Activated T-cell treated with anti-CD3 and anti-CD28 coated beads, Interleukin-2, amount 50 U/mL, for 4 hours (primary cell): ENCODE measurements around the gene DPYD. TPM values are rescaled to one million over a fixed set of nuclear protein-coding genes. Genes with fewer than 3 reads are reported as not detected.
"Not testable (repeated sequence)": the region's sequence is repeated elsewhere in the genome, so short reads cannot be mapped to it uniquely, and the experiment has no call there.

Experiments
- ATAC-seq, 2 donors: fragments of 200-7000 bp; cut with Tn5 transposase; one replicate each; pipeline ENCODE4 v1.10.0; 2021
- DNase-seq: peaks from one replicate; pipeline ENCODE4 v3.0.0-alpha.2; 2020
- H3K27me3 Mint-ChIP-seq: one replicate; pipeline ENCODE4 v1.8.0; 2021; ENCODE audit warnings: low read depth, mixed read lengths
- H3K36me3 Mint-ChIP-seq: one replicate; pipeline ENCODE4 v1.8.0; 2022; ENCODE audit warnings: mixed read lengths; ENCODE audit not compliant: insufficient read depth
- H3K4me1 Mint-ChIP-seq: one replicate; pipeline ENCODE4 v1.8.0; 2021; ENCODE audit warnings: low read depth, mixed read lengths
- H3K4me3 Mint-ChIP-seq: one replicate; pipeline ENCODE4 v1.8.0; 2021; ENCODE audit warnings: mild to moderate bottlenecking, moderate library complexity, mixed read lengths
- H3K9me3 Mint-ChIP-seq: one replicate; pipeline ENCODE4 v1.8.0; 2021; ENCODE audit warnings: mixed read lengths
- total RNA-seq, 3 donors: library from RNA; stranded (reverse); gene quantifications; one replicate each; pipeline ENCODE4 v1.2.1, GENCODE V29; 2021

The DPYD gene
- total RNA-seq, 3 donors from 2014 or later: 2.1 to 3.5 (median 2.8) TPM

- ATAC-seq (no peak), DNase-seq (no peak)
- H3K27me3 Mint-ChIP-seq: no peaks in the 10 kb centered on the region
- peaks cover 11% of the 10 kb centered on the region for H3K9me3 Mint-ChIP-seq
- H3K4me3 Mint-ChIP-seq: no peak overlapping the region
- H3K36me3 Mint-ChIP-seq: peaks cover 54% of the 10 kb centered on the region
- H3K4me1 Mint-ChIP-seq: no peaks in the 10 kb centered on the region
Measured at GRCh38 chr1:97271916-97272788, 648.7 kb downstream of the DPYD start.

GRCh38 chr1:97270508-97271307 lies 650.1 kb downstream of the DPYD start:
- Mint-ChIP-seq H3K4me3 (no peak overlapping the region), H3K9me3 (peaks cover 11% of the 10 kb centered on the region), H3K36me3 (peaks cover 47% of the 10 kb centered on the region), H3K4me1 (no peaks in the 10 kb centered on the region), H3K27me3 (no peaks in the 10 kb centered on the region)
- no peak for ATAC-seq
- no peak for DNase-seq

DNA sequence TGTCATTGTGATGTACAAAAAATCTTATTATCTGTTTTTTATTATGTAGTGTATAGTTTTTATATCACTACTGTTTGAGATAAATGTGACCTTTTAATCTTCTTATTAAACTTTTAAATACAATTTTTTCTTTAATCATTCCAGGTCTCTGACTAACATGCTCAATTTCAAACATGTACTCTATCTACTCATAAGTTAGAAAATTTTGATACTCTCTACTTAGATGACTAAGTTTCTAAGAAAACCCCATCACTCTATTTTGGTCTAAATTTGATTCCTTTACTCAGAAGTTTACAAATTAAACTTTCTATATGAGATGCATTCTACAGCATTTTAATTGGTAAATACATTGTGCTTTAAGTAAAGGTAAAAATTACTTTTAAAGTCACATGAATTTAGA lies 655.2 kb downstream of the DPYD start:
- Mint-ChIP-seq H3K4me1 (no peaks in the 10 kb centered on the region), H3K27me3 (no peaks in the 10 kb centered on the region), H3K9me3 (peaks cover 11% of the 10 kb centered on the region), H3K4me3 (no peak overlapping the region), H3K36me3 (peaks cover 34% of the 10 kb centered on the region)
- DNase-seq (no peak), ATAC-seq (no peak)

- no peak for DNase-seq
- H3K27me3 Mint-ChIP-seq: no peaks in the 10 kb centered on the region
- ATAC-seq: no peak
Measured at GRCh38 chr1:97262842-97263241, 658.0 kb downstream of the DPYD start.

DNA sequence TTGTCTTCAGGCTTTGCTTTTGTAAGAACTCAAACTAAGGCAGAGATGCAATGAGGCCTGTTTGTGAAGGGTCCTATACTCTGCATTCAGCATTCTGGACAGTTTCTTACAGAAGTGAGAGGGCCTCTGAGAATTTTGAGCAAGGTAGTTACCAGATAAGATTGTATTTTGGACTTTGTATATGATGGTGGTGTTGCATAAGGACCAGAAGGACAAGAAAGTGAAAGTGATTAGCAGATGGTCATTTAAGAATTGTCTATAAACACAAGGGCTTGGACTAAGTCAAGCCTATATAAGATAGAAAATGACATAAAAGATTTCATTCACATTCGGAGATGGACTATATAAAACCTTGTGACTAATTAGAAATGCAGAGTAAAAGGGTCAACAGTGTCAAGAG lies 662.2 kb downstream of the DPYD start:
- no peaks in the 10 kb centered on the region for H3K9me3 Mint-ChIP-seq
- peaks cover 6% of the 10 kb centered on the region for H3K36me3 Mint-ChIP-seq
- DNase-seq (no peak), ATAC-seq (no peak)
- H3K27me3 Mint-ChIP-seq: no peaks in the 10 kb centered on the region
- no peak overlapping the region for H3K4me3 Mint-ChIP-seq
- H3K4me1 Mint-ChIP-seq: no peaks in the 10 kb centered on the region

More at GRCh38 chr1:97262842-97263241, 658.0 kb downstream of the DPYD start:
- no peak overlapping the region for H3K4me3 Mint-ChIP-seq
- H3K9me3 Mint-ChIP-seq: no peaks in the 10 kb centered on the region
- peaks cover 14% of the 10 kb centered on the region for H3K36me3 Mint-ChIP-seq
- no peaks in the 10 kb centered on the region for H3K4me1 Mint-ChIP-seq

- Mint-ChIP-seq H3K27me3 (no peaks in the 10 kb centered on the region), H3K36me3 (peaks cover 16% of the 10 kb centered on the region), H3K4me1 (no peaks in the 10 kb centered on the region), H3K4me3 (no peak overlapping the region), H3K9me3 (no peaks in the 10 kb centered on the region)
- DNase-seq (no peak), ATAC-seq (peak; percentile 69 to 73)
Measured at GRCh38 chr1:97254731-97255463, 665.9 kb downstream of the DPYD start.

DNA sequence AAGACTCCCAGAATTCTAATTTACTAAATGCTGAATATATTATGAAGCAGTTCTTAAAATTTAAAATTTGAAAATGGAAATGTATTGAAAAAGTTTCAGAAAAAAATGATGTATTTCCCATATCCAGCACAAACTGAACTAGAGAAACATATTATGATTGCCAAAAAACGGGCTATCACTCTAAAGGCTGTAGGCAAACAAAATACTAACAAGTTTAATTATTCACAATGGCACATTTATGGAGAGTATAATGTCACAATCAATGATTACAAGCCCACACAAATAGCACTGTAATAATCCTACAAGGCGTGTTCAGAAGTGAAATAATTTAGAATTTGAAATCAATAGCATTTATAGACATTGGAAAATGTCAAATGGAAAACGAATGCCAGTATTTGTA lies 667.9 kb downstream of the DPYD start:
- no peak overlapping the region for H3K4me3 Mint-ChIP-seq
- H3K36me3 Mint-ChIP-seq: peaks cover 28% of the 10 kb centered on the region
- H3K4me1 Mint-ChIP-seq: no peaks in the 10 kb centered on the region
- DNase-seq (no peak), ATAC-seq (no peak)
- H3K27me3 Mint-ChIP-seq: no peaks in the 10 kb centered on the region
- H3K9me3 Mint-ChIP-seq: peaks cover 4% of the 10 kb centered on the region

- Mint-ChIP-seq H3K9me3 (peaks cover 4% of the 10 kb centered on the region), H3K36me3 (peaks cover 28% of the 10 kb centered on the region), H3K4me1 (no peaks in the 10 kb centered on the region), H3K27me3 (no peaks in the 10 kb centered on the region), H3K4me3 (no peak overlapping the region)
- ATAC-seq: no peak
- no peak for DNase-seq
Measured at GRCh38 chr1:97252076-97252475, 668.8 kb downstream of the DPYD start.

DNA sequence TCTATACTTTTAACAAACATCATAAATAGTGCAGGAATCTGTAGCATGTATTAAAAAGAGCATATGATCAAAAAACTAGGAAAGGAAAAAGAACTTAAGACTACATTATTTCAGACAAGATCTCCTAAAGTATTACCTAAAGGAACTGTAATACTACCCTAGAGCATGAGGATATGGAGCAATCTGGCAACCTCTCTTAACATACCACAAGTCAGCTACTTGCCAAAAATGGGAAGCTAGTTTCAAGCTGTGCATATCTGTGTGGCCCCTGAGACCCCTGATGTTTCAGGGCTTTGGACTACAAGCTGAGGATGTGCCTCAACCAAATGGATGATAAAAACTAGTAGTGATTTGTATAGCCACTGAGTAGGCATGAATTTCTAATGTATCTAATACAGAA lies 673.6 kb downstream of the DPYD start:
- no peak for DNase-seq
- no peak for ATAC-seq
- Mint-ChIP-seq H3K4me1 (no peaks in the 10 kb centered on the region), H3K9me3 (peaks cover 4% of the 10 kb centered on the region), H3K4me3 (no peak overlapping the region), H3K27me3 (no peaks in the 10 kb centered on the region), H3K36me3 (peaks cover 20% of the 10 kb centered on the region)

GRCh38 chr1:97245682-97246081 lies 675.2 kb downstream of the DPYD start:
- no peak for ATAC-seq
- Mint-ChIP-seq H3K4me3 (no peak overlapping the region), H3K4me1 (no peaks in the 10 kb centered on the region), H3K9me3 (peaks cover 4% of the 10 kb centered on the region), H3K36me3 (peaks cover 17% of the 10 kb centered on the region), H3K27me3 (no peaks in the 10 kb centered on the region)
- DNase-seq: no peak

DNA sequence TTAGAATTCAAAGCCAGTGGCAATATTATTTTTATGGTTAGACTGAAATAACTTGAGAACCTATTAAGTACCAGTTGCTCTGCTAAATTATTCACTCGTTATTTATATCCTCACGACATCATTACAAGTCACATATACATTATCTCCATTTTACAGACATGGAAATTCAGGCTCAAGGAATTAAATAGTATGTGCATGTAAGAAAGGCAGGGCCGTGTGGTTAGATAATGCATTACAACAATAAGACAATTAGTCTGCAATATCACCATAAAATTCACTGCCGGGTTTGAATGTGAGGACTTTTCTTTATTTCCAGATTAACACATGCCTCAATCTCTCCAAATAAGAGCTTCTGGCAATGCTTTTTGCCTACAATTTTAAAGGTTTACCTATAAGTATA lies 675.8 kb downstream of the DPYD start:
- H3K9me3 Mint-ChIP-seq: peaks cover 4% of the 10 kb centered on the region
- H3K4me3 Mint-ChIP-seq: no peak overlapping the region
- no peaks in the 10 kb centered on the region for H3K27me3 Mint-ChIP-seq
- H3K36me3 Mint-ChIP-seq: peaks cover 13% of the 10 kb centered on the region
- no peaks in the 10 kb centered on the region for H3K4me1 Mint-ChIP-seq
- ATAC-seq: no peak
- DNase-seq: no peak

DNA sequence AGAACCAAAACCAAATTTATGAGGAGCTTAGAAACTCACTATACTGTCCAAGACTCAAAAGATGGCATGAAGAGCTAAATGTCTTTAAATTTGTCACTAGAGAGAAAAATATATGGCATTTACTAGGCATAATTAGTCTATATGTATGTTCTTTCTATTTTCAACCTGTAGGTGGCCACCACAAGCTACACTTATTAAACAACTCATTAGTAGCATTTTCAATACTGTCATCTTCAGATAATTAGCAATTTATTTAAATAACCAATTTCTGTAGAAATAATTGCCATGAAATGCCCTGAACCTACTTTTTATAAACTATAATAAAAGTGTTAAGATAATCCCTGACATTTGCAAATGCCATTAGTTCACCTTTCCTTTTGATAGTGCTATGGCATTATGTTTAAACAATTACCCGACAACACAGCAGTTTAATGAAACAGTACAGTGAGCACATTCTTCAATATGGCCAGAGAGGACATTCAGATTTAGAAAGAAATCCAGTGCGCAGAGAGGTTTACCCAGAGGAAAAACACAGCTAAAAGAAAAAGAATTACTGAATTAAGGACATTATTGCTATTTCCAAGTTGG lies 676.8 kb downstream of the DPYD start:
- Mint-ChIP-seq H3K4me1 (no peaks in the 10 kb centered on the region), H3K36me3 (peaks cover 9% of the 10 kb centered on the region), H3K27me3 (no peaks in the 10 kb centered on the region), H3K4me3 (no peak overlapping the region), H3K9me3 (peaks cover 4% of the 10 kb centered on the region)
- DNase-seq: no peak
- ATAC-seq: no peak

- ATAC-seq (no peak), DNase-seq (no peak)
- Mint-ChIP-seq H3K9me3 (no peaks in the 10 kb centered on the region), H3K27me3 (no peaks in the 10 kb centered on the region), H3K4me1 (no peaks in the 10 kb centered on the region), H3K4me3 (no peak overlapping the region), H3K36me3 (peaks cover 9% of the 10 kb centered on the region)
Measured at GRCh38 chr1:97238816-97239215, 682.0 kb downstream of the DPYD start.

- DNase-seq, H3K4me1 Mint-ChIP-seq: not testable (repeated sequence)
Measured at GRCh38 chr1:97231354-97231753, 689.5 kb downstream of the DPYD start.

More at GRCh38 chr1:97231354-97231753, 689.5 kb downstream of the DPYD start:
- peak in 1 of 2 donors; percentile 77 for ATAC-seq
- peaks cover 46% of the 10 kb centered on the region for H3K36me3 Mint-ChIP-seq
- not testable (repeated sequence) for H3K9me3 Mint-ChIP-seq, H3K4me3 Mint-ChIP-seq, H3K27me3 Mint-ChIP-seq
